Fibroblast of skin of left quadriceps (primary cell): ENCODE data around the gene DBR1.

Experiments used
- DNase-seq, 2 experiments: peaks; one replicate each; pipeline ENCODE4 v3.0.0-alpha.2; 2013; ENCODE audit warnings: low read depth in 2 of 2

The DBR1 gene

GRCh38 chr3:138174421-138175131 lies at the start of gene DBR1:
DBR1 (minus strand) TSS chr3:138174921; CDS start chr3:138174795, 126 bp downstream.
- DNase-seq: peak; percentile 71 to 76

GRCh38 chr3:138222942-138223287 lies 48.2 kb upstream of the DBR1 start:
- no peak for DNase-seq

GRCh38 chr3:138222131-138222941 lies 47.6 kb upstream of the DBR1 start:
- no peak for DNase-seq

- DNase-seq: no peak
Measured at GRCh38 chr3:138220788-138221187, 46.1 kb upstream of the DBR1 start.

- no peak for DNase-seq
Measured at GRCh38 chr3:138220242-138220641, 45.5 kb upstream of the DBR1 start.

GRCh38 chr3:138219255-138219654 lies 44.5 kb upstream of the DBR1 start:
- DNase-seq: no peak

GRCh38 chr3:138213398-138214085 lies 38.8 kb upstream of the DBR1 start:
- DNase-seq: no peak

GRCh38 chr3:138210528-138210927 lies 35.8 kb upstream of the DBR1 start:
- DNase-seq: no peak

GRCh38 chr3:138206196-138206595 lies 31.5 kb upstream of the DBR1 start:
- no peak for DNase-seq

GRCh38 chr3:138205527-138205926 lies 30.8 kb upstream of the DBR1 start:
- DNase-seq: no peak

- DNase-seq: no peak
Measured at GRCh38 chr3:138203938-138204337, 29.2 kb upstream of the DBR1 start.

GRCh38 chr3:138202945-138203701 lies 28.4 kb upstream of the DBR1 start:
- DNase-seq: no peak

GRCh38 chr3:138200424-138200823 lies 25.7 kb upstream of the DBR1 start:
- DNase-seq: no peak

- no peak for DNase-seq
Measured at GRCh38 chr3:138199851-138200250, 25.1 kb upstream of the DBR1 start.

GRCh38 chr3:138197524-138197923 lies 22.8 kb upstream of the DBR1 start:
- DNase-seq: no peak

GRCh38 chr3:138197058-138197457 lies 22.3 kb upstream of the DBR1 start:
- DNase-seq: peak in 1 of 2 experiments; percentile 5

- no peak for DNase-seq
Measured at GRCh38 chr3:138196023-138196422, 21.3 kb upstream of the DBR1 start.

- no peak for DNase-seq
Measured at GRCh38 chr3:138195481-138195880, 20.8 kb upstream of the DBR1 start.

GRCh38 chr3:138188013-138188730 lies 13.5 kb upstream of the DBR1 start:
- DNase-seq: peak in 1 of 2 experiments; percentile 7

GRCh38 chr3:138187296-138188012 lies 12.7 kb upstream of the DBR1 start, which contains the start of gene ARMC8:
ARMC8 (plus strand) TSS chr3:138187301; CDS start chr3:138187555, 254 bp downstream.
- peak in 1 of 2 experiments; percentile 4 for DNase-seq
